Measurements from ENCODE around the gene RNPEPL1. TPM values are rescaled to one million over a fixed set of nuclear protein-coding genes. Genes with fewer than 3 reads are reported as not detected.

Gene RNPEPL1
- total RNA-seq, 1 experiment from 2014 or later = 88.2 TPM

- ChIA-PET CTCF (no interaction called here), POLR2A (no interaction called here)
- Histone ChIP-seq H3K4me3 (ENCODE audit: low read depth in 2 of 2, low read length in 2 of 2) (no peak overlapping the region), H3K27ac (ENCODE audit: low read length) (no peak overlapping the region), H3K9me3 (ENCODE audit: control insufficient read depth, insufficient read depth, low read depth, low read length) (no peaks in the 10 kb centered on the region), H3K4me1 (ENCODE audit: control insufficient read depth, insufficient read depth, low read length) (no peaks in the 10 kb centered on the region), H3K36me3 (ENCODE audit: control insufficient read depth, insufficient read depth, low read length) (no peaks in the 10 kb centered on the region), H3K27me3 (ENCODE audit: control insufficient read depth, insufficient read depth, low read length) (no peaks in the 10 kb centered on the region)
- intact Hi-C loops (cut with micrococcal nuclease; ENCODE audit: unreplicated experiment) = no loop called here
- BruUV-seq (replicated peaks) = no TSS peak
- in situ Hi-C loops (cut with HindIII; ENCODE audit: low pct_unique_long_range_greater_than_20kb, low sequenced_read_pairs) = no loop called here
- DNase-seq (ENCODE audit: low read depth, low spot score) (no peak), ATAC-seq (no peak)
- TF ChIP-seq SIN3A (IDR thresholded peaks at IDR 0.05; ENCODE audit: borderline replicate concordance, insufficient read depth, low read depth, low read length) (no peak), REST (IDR thresholded peaks at IDR 0.05; ENCODE audit: insufficient read depth in 1 of 2, low read depth in 2 of 2, low read length in 1 of 2) (no peak), CTCF (IDR thresholded peaks at IDR 0.05) (no peak), TCF7L2 (IDR thresholded peaks at IDR 0.05; ENCODE audit: low read depth, low read length) (no peak), POLR2AphosphoS5 (IDR thresholded peaks at IDR 0.05; ENCODE audit: low read depth, low read length) (no peak)
Observed at GRCh38 chr2:240596491-240596931, 28.2 kb downstream of the RNPEPL1 start.

GRCh38 chr2:240597054-240597418 is 28.8 kb downstream of the RNPEPL1 start:
- no TSS peak for BruUV-seq (replicated peaks)
- intact Hi-C loops (cut with micrococcal nuclease; ENCODE audit: unreplicated experiment) (no loop called here), in situ Hi-C loops (cut with HindIII; ENCODE audit: low pct_unique_long_range_greater_than_20kb, low sequenced_read_pairs) (no loop called here)
- no peaks in the 10 kb centered on the region for H3K4me1 ChIP-seq (ENCODE audit: control insufficient read depth, insufficient read depth, low read length)
- H3K36me3 ChIP-seq (ENCODE audit: control insufficient read depth, insufficient read depth, low read length) = no peaks in the 10 kb centered on the region
- no peak for TF ChIP-seq TCF7L2 (IDR thresholded peaks at IDR 0.05; ENCODE audit: low read depth, low read length)
- TF ChIP-seq REST (IDR thresholded peaks at IDR 0.05; ENCODE audit: insufficient read depth in 1 of 2, low read depth in 2 of 2, low read length in 1 of 2) = no peak
- no peak for TF ChIP-seq SIN3A (IDR thresholded peaks at IDR 0.05; ENCODE audit: borderline replicate concordance, insufficient read depth, low read depth, low read length)
- no peak for TF ChIP-seq CTCF (IDR thresholded peaks at IDR 0.05)
- TF ChIP-seq POLR2AphosphoS5 (IDR thresholded peaks at IDR 0.05; ENCODE audit: low read depth, low read length) = no peak
- CTCF ChIA-PET = no interaction called here
- ATAC-seq (no peak), DNase-seq (ENCODE audit: low read depth, low spot score) (no peak)
- H3K27ac ChIP-seq (ENCODE audit: low read length) = no peak overlapping the region
- H3K9me3 ChIP-seq (ENCODE audit: control insufficient read depth, insufficient read depth, low read depth, low read length) = no peaks in the 10 kb centered on the region
- H3K4me3 ChIP-seq (ENCODE audit: low read depth in 2 of 2, low read length in 2 of 2) = no peak overlapping the region
- POLR2A ChIA-PET = no interaction called here
- no peaks in the 10 kb centered on the region for H3K27me3 ChIP-seq (ENCODE audit: control insufficient read depth, insufficient read depth, low read length)
